Mesenchymal stem cell (in vitro differentiated cells and primary cell): ENCODE data around the gene ZPR1.
A peak's percentile ranks its signal among the peaks of the same experiment; 100 is the strongest.

Source experiments
- DNase-seq: peaks from one replicate; pipeline ENCODE4 v3.0.0-alpha.2; 2013
- H2AFZ ChIP-seq: one replicate; pipeline ENCODE4 v1.6.1; 2013; ENCODE audit warnings: low read depth, mild to moderate bottlenecking, control low read depth, inconsistent platforms, low read length, moderate library complexity
- H2AK5ac ChIP-seq: 2 replicates; pipeline ENCODE4 v1.6.1; 2013; ENCODE audit warnings: low read length, moderate library complexity, mild to moderate bottlenecking, inconsistent platforms; ENCODE audit not compliant: severe bottlenecking
- H2BK120ac ChIP-seq: one replicate; pipeline ENCODE4 v1.6.1; 2013; ENCODE audit warnings: low read depth, mild to moderate bottlenecking, inconsistent platforms, low read length, moderate library complexity
- H2BK12ac ChIP-seq, 2 experiments: one replicate each; pipeline ENCODE4 v1.6.1; 2013; ENCODE audit warnings: inconsistent platforms in 2 of 2, low read length in 2 of 2, mild to moderate bottlenecking in 2 of 2, moderate library complexity in 2 of 2, control low read depth in 1 of 2
- H2BK15ac ChIP-seq: one replicate; pipeline ENCODE4 v1.6.1; 2013; ENCODE audit warnings: mild to moderate bottlenecking, low read depth, inconsistent platforms; ENCODE audit not compliant: poor library complexity, severe bottlenecking
- H2BK5ac ChIP-seq: 2 replicates; pipeline ENCODE4 v1.6.1; 2013; ENCODE audit warnings: low read depth, mild to moderate bottlenecking, low read length, control low read depth, inconsistent platforms; ENCODE audit not compliant: poor library complexity, severe bottlenecking
- H3K14ac ChIP-seq, 2 experiments: one replicate each; pipeline ENCODE4 v1.6.1; 2013; ENCODE audit warnings: inconsistent platforms in 2 of 2, low read length in 2 of 2, control low read depth in 1 of 2, mild to moderate bottlenecking in 1 of 2, moderate library complexity in 1 of 2
- H3K18ac ChIP-seq, 2 experiments: one replicate each; pipeline ENCODE4 v1.6.1; 2013; ENCODE audit warnings: inconsistent platforms in 2 of 2, low read length in 2 of 2, control low read depth in 1 of 2, low read depth in 1 of 2, mild to moderate bottlenecking in 1 of 2
- H3K23ac ChIP-seq, 2 experiments: one replicate each; pipeline ENCODE4 v1.6.1; 2013; ENCODE audit warnings: inconsistent platforms in 2 of 2, low read length in 2 of 2, mild to moderate bottlenecking in 2 of 2, moderate library complexity in 2 of 2, control low read depth in 1 of 2
- H3K27ac ChIP-seq: 2 replicates; pipeline ENCODE4 v1.5.1; 2013; ENCODE audit warnings: mild to moderate bottlenecking, moderate library complexity, low read length, control low read depth, inconsistent platforms; ENCODE audit not compliant: poor library complexity, severe bottlenecking
- H3K27me3 ChIP-seq, 2 experiments: 2 replicates each; pipeline versions ENCODE4 v1.6.1 to v1.7.0; 2013; ENCODE audit warnings: low read length in 2 of 2, mild to moderate bottlenecking in 2 of 2, moderate library complexity in 2 of 2, control low read depth in 1 of 2, inconsistent platforms in 1 of 2; ENCODE audit not compliant: control insufficient read depth in 1 of 2, insufficient read depth in 1 of 2
- H3K36me3 ChIP-seq, 2 experiments: 2 replicates each; pipeline versions ENCODE4 v1.6.1 to v1.7.0; 2013; ENCODE audit warnings: low read length in 2 of 2, control low read depth in 1 of 2, inconsistent platforms in 1 of 2, low read depth in 1 of 2, mild to moderate bottlenecking in 1 of 2; ENCODE audit not compliant: insufficient read depth in 2 of 2, control insufficient read depth in 1 of 2
- H3K4ac ChIP-seq, 2 experiments: one replicate each; pipeline ENCODE4 v1.6.1; 2013; ENCODE audit warnings: inconsistent platforms in 2 of 2, low read length in 2 of 2, mild to moderate bottlenecking in 2 of 2, moderate library complexity in 2 of 2, control low read depth in 1 of 2, low read depth in 1 of 2
- H3K4me1 ChIP-seq: 2 replicates; pipeline ENCODE4 v1.6.1; 2013; ENCODE audit warnings: low read depth, low read length, control low read depth; ENCODE audit not compliant: control insufficient read depth, insufficient read depth
- H3K4me2 ChIP-seq: 2 replicates; pipeline ENCODE4 v1.6.1; 2013; ENCODE audit warnings: low read length, mild to moderate bottlenecking, inconsistent platforms; ENCODE audit not compliant: poor library complexity, severe bottlenecking
- H3K4me3 ChIP-seq, 2 experiments: 2 replicates each; pipeline versions ENCODE4 v1.5.1 to v1.7.0; 2013; ENCODE audit warnings: low read length in 2 of 2, mild to moderate bottlenecking in 2 of 2, control low read depth in 1 of 2, low read depth in 1 of 2; ENCODE audit not compliant: insufficient read depth in 1 of 2
- H3K79me1 ChIP-seq: replicated peaks from 2 replicates; pipeline ENCODE4 v1.6.1; 2013; ENCODE audit warnings: mild to moderate bottlenecking, control low read depth, low read length, inconsistent platforms; ENCODE audit not compliant: poor library complexity, severe bottlenecking
- H3K9ac ChIP-seq: 2 replicates; pipeline ENCODE4 v1.7.0; 2013; ENCODE audit warnings: mild to moderate bottlenecking, low read length, moderate library complexity
- H3K9me3 ChIP-seq: 2 replicates; pipeline ENCODE4 v1.7.0; 2013; ENCODE audit warnings: mild to moderate bottlenecking, low read length; ENCODE audit not compliant: control insufficient read depth
- H4K8ac ChIP-seq: one replicate; pipeline ENCODE4 v1.6.1; 2013; ENCODE audit warnings: inconsistent platforms, mild to moderate bottlenecking, low read length, moderate library complexity
- H4K91ac ChIP-seq: one replicate; pipeline ENCODE4 v1.6.1; 2013; ENCODE audit warnings: mild to moderate bottlenecking, low read length, inconsistent platforms
- WGBS: methylation state at CpG from one replicate; pipeline ENCODE4 v1.1.7; 2013; ENCODE audit warnings: mixed read lengths; 5-methylcytosine and 5-hydroxymethylcytosine counted together

Gene ZPR1

DNA sequence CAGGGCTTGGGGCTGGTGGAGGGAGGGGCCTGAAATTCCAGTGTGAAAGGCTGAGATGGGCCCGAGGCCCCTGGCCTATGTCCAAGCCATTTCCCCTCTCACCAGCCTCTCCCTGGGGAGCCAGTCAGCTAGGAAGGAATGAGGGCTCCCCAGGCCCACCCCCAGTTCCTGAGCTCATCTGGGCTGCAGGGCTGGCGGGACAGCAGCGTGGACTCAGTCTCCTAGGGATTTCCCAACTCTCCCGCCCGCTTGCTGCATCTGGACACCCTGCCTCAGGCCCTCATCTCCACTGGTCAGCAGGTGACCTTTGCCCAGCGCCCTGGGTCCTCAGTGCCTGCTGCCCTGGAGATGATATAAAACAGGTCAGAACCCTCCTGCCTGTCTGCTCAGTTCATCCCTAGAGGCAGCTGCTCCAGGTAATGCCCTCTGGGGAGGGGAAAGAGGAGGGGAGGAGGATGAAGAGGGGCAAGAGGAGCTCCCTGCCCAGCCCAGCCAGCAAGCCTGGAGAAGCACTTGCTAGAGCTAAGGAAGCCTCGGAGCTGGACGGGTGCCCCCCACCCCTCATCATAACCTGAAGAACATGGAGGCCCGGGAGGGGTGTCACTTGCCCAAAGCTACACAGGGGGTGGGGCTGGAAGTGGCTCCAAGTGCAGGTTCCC, 41.8 kb upstream of the ZPR1 start, which contains the start of gene APOC3:
Gene APOC3, plus strand, starts transcription at position 383 of the 659 bp plus-strand sequence. CDS start 676 bp downstream, outside the sequence.
- H4K8ac ChIP-seq: no peak within 1 kb of the TSS
- peak within 1 kb of the TSS in 1 of 2 experiments; percentile 19 for H2BK12ac ChIP-seq

DNA sequence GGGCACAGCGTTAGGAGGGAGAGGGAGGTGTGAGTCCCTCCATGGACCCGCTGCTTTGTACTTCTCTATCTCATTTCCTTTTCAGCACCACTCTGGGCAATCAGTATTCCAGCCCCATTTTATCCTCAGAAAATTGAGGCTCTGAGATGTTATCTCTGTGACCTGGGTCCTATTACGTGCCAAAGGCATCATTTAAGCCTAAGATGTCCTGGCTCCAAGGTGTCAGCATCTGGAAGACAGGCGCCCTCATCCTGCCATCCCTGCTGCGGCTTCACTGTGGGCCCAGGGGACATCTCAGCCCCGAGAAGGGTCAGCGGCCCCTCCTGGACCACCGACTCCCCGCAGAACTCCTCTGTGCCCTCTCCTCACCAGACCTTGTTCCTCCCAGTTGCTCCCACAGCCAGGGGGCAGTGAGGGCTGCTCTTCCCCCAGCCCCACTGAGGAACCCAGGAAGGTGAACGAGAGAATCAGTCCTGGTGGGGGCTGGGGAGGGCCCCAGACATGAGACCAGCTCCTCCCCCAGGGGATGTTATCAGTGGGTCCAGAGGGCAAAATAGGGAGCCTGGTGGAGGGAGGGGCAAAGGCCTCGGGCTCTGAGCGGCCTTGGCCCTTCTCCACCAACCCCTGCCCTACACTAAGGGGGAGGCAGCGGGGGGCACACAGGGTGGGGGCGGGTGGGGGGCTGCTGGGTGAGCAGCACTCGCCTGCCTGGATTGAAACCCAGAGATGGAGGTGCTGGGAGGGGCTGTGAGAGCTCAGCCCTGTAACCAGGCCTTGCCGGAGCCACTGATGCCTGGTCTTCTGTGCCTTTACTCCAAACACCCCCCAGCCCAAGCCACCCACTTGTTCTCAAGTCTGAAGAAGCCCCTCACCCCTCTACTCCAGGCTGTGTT, 41.1 kb upstream of the ZPR1 start:
- H3K27me3 ChIP-seq: peaks cover 0 to 19% of the 10 kb centered on the region in 2 experiments
- H2BK120ac ChIP-seq: no peak overlapping the region
- H2BK5ac ChIP-seq: no peak overlapping the region
- H3K36me3 ChIP-seq: no peaks in the 10 kb centered on the region
- 60% methylated on average over 12 of the region's 16 CpGs for WGBS
- no peak overlapping the region for H3K4me2 ChIP-seq
- peaks cover 5% of the 10 kb centered on the region for H3K4me1 ChIP-seq
- no peak overlapping the region for H3K9ac ChIP-seq
- H4K91ac ChIP-seq: no peak overlapping the region
- H3K79me1 ChIP-seq: no peaks in the 10 kb centered on the region
- no peak overlapping the region for H3K14ac ChIP-seq
- no peak overlapping the region for H3K18ac ChIP-seq
- H2AK5ac ChIP-seq: no peak overlapping the region
- no peak overlapping the region for H3K4me3 ChIP-seq
- H3K23ac ChIP-seq: no peak overlapping the region
- no peak overlapping the region for H2BK12ac ChIP-seq
- no peaks in the 10 kb centered on the region for H3K9me3 ChIP-seq
- peak overlapping the region in 1 of 2 experiments; percentile 30 for H3K4ac ChIP-seq
- H3K27ac ChIP-seq: no peak overlapping the region
- no peak overlapping the region for H4K8ac ChIP-seq
- H2AFZ ChIP-seq: no peak overlapping the region
- H2BK15ac ChIP-seq: no peak overlapping the region
- DNase-seq: no peak

More for the DNA sequence above, 41.8 kb upstream of the ZPR1 start, which contains the start of gene APOC3:
- Histone ChIP-seq H4K91ac (no peak within 1 kb of the TSS), H3K9ac (no peak within 1 kb of the TSS), H3K14ac (no peak within 1 kb of the TSS), H3K27me3 (peaks cover 0 to 19% of the 10 kb centered on the region in 2 experiments), H3K4me1 (peaks cover 5% of the 10 kb centered on the region), H3K23ac (no peak within 1 kb of the TSS), H2BK120ac (no peak within 1 kb of the TSS), H2AFZ (no peak within 1 kb of the TSS), H3K4ac (peak within 1 kb of the TSS in 1 of 2 experiments; percentile 30), H3K4me3 (no peak within 1 kb of the TSS), H2AK5ac (no peak within 1 kb of the TSS), H2BK5ac (no peak within 1 kb of the TSS), H3K27ac (no peak within 1 kb of the TSS), H3K9me3 (no peaks in the 10 kb centered on the region), H3K79me1 (no peaks in the 10 kb centered on the region), H3K18ac (no peak within 1 kb of the TSS), H3K4me2 (no peak within 1 kb of the TSS), H2BK15ac (no peak within 1 kb of the TSS), H3K36me3 (no peaks in the 10 kb centered on the region)
- WGBS: 53% methylated on average over 7 of the region's 9 CpGs
- DNase-seq: peak; percentile 24

DNA sequence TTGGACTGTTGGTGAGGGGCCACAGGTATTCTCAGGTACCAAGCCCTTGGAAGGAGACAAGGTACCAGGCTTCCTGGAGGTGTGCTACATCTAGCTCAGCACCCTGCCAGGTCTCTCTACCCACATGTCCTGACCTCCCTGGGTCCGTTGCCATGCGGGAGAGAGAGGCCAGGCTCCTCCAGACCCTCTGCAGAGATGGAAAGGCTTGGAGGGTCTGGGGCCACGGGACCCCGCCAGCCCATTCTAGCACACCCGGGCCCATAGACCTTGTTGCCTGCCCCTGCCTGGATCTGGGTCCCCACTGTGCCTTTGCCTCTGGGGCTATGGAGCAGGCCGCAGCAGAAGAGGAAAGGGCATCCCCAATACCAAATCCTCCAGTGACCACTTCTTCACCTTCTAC, 39.6 kb upstream of the ZPR1 start:
- 95% methylated on average over 6 of the region's 6 CpGs for WGBS

More for the DNA sequence above, 39.6 kb upstream of the ZPR1 start:
- no peak overlapping the region for H3K4me3 ChIP-seq
- no peak overlapping the region for H2AK5ac ChIP-seq
- peaks cover 0 to 17% of the 10 kb centered on the region in 2 experiments for H3K27me3 ChIP-seq
- H2BK15ac ChIP-seq: no peak overlapping the region
- H2BK12ac ChIP-seq: no peak overlapping the region
- H3K36me3 ChIP-seq: no peaks in the 10 kb centered on the region
- no peak overlapping the region for H4K8ac ChIP-seq
- H2BK5ac ChIP-seq: no peak overlapping the region
- no peak overlapping the region for H3K14ac ChIP-seq
- no peak overlapping the region for H3K23ac ChIP-seq
- no peak overlapping the region for H3K4me2 ChIP-seq
- no peak overlapping the region for H2BK120ac ChIP-seq
- H3K79me1 ChIP-seq: no peaks in the 10 kb centered on the region
- H3K18ac ChIP-seq: no peak overlapping the region
- H3K9me3 ChIP-seq: no peaks in the 10 kb centered on the region
- H3K4ac ChIP-seq: no peak overlapping the region
- no peak overlapping the region for H3K9ac ChIP-seq
- peaks cover 5% of the 10 kb centered on the region for H3K4me1 ChIP-seq
- H3K27ac ChIP-seq: no peak overlapping the region
- DNase-seq: no peak
- H4K91ac ChIP-seq: no peak overlapping the region
- no peak overlapping the region for H2AFZ ChIP-seq
